Keratinocyte (primary cell): ENCODE measurements around the gene AKAP6. TPM values are rescaled to one million over a fixed set of nuclear protein-coding genes. Genes with fewer than 3 reads are reported as not detected.

Source experiments
- DNase-seq: peaks from one replicate; pipeline ENCODE4 v3.0.0-alpha.2; 2011; ENCODE audit warnings: low read depth, missing footprints, low spot score
- FAIRE-seq: peaks from 2 replicates; lab custom pipeline; 2011; peaks lifted over from hg19 to GRCh38; lab: Jason Lieb, UNC
- H2AFZ ChIP-seq: 2 replicates; pipeline ENCODE4 v1.6.0; 2012; ENCODE audit warnings: low read length, control low read depth, inconsistent platforms; ENCODE audit not compliant: control insufficient read depth
- H3K27ac ChIP-seq: 2 replicates; pipeline ENCODE4 v1.5.1; 2011; ENCODE audit warnings: low read length; ENCODE audit not compliant: control insufficient read depth, insufficient read depth
- H3K27me3 ChIP-seq: 3 replicates; pipeline ENCODE4 v1.6.0; 2011; ENCODE audit warnings: low read length; ENCODE audit not compliant: control insufficient read depth, insufficient read depth; ENCODE audit errors: extremely low read depth
- H3K36me3 ChIP-seq, 2 experiments: 2 replicates in 1 of 2; 3 replicates in 1 of 2; pipeline ENCODE4 v1.5.1; 2011; ENCODE audit warnings: low read length in 2 of 2, mild to moderate bottlenecking in 1 of 2; ENCODE audit not compliant: control insufficient read depth in 2 of 2, insufficient read depth in 2 of 2; ENCODE audit errors: extremely low read depth in 1 of 2
- H3K4me1 ChIP-seq: 3 replicates; pipeline ENCODE4 v1.5.1; 2011; ENCODE audit warnings: low read length; ENCODE audit not compliant: control insufficient read depth, insufficient read depth; ENCODE audit errors: extremely low read depth
- H3K4me2 ChIP-seq: 3 replicates; pipeline ENCODE4 v1.6.0; 2011; ENCODE audit warnings: low read depth, low read length; ENCODE audit not compliant: control insufficient read depth, insufficient read depth; ENCODE audit errors: extremely low read depth
- H3K4me3 ChIP-seq, 3 experiments: fragments of 200-600 bp in 1 of 3; sonication (generic) in 1 of 3; 2 replicates in 2 of 3; 3 replicates in 1 of 3; pipeline ENCODE4 v1.5.1; 2011 to 2016; ENCODE audit warnings: low read length in 3 of 3, mild to moderate bottlenecking in 3 of 3, control low read depth in 2 of 3, inconsistent platforms in 1 of 3, low read depth in 1 of 3, mixed read lengths in 1 of 3, mixed run types in 1 of 3, moderate library complexity in 1 of 3; ENCODE audit not compliant: control insufficient read depth in 2 of 3, insufficient read depth in 2 of 3; ENCODE audit errors: extremely low read depth in 1 of 3
- H3K79me2 ChIP-seq: 2 replicates; pipeline ENCODE4 v1.6.0; 2012; ENCODE audit warnings: low read length; ENCODE audit not compliant: control insufficient read depth, insufficient read depth
- H3K9ac ChIP-seq: 3 replicates; pipeline ENCODE4 v1.6.0; 2011; ENCODE audit warnings: low read length; ENCODE audit not compliant: control insufficient read depth, insufficient read depth; ENCODE audit errors: extremely low read depth
- H3K9me1 ChIP-seq: 3 replicates; pipeline ENCODE4 v1.6.0; 2011; ENCODE audit warnings: low read length; ENCODE audit not compliant: control insufficient read depth, insufficient read depth; ENCODE audit errors: extremely low read depth
- H3K9me3 ChIP-seq: 2 replicates; pipeline ENCODE4 v1.5.1; 2012; ENCODE audit warnings: low read depth, low read length; ENCODE audit not compliant: control insufficient read depth
- H4K20me1 ChIP-seq: 3 replicates; pipeline ENCODE4 v1.6.0; 2011; ENCODE audit warnings: low read length; ENCODE audit not compliant: control insufficient read depth, insufficient read depth; ENCODE audit errors: extremely low read depth
- CTCF ChIP-seq, 3 experiments: IDR thresholded peaks in 1 of 3; conservative IDR thresholded peaks in 1 of 3; optimal IDR thresholded peaks in 1 of 3; 2 replicates in 2 of 3; 3 replicates in 1 of 3; pipeline versions ENCODE3 to v1.5.1; 2011; ENCODE audit warnings: low read length in 3 of 3, mild to moderate bottlenecking in 3 of 3, moderate library complexity in 2 of 3, control low read depth in 1 of 3, inconsistent platforms in 1 of 3; ENCODE audit not compliant: insufficient read depth in 2 of 3; ENCODE audit errors: extremely low read depth in 1 of 3
- EZH2 ChIP-seq: IDR thresholded peaks from one replicate; pipeline ENCODE4 v1.6.1; 2012; ENCODE audit warnings: inconsistent platforms, mild to moderate bottlenecking, low read length, moderate library complexity
- dilution Hi-C: fragments of 300-500 bp; cut with MboI; formaldehyde crosslinking; loops from one replicate; pipeline ENCODE4 v1.7.0; 2020; ENCODE audit warnings: low sequenced_read_pairs; ENCODE audit not compliant: extremely low pct_ligation_motif_present
- polyA plus RNA-seq, 5 experiments: library from polyadenylated mRNA; depleted of rRNA in 3 of 5; stranded (reverse) in 3 of 5; stranded (forward) in 1 of 5; unstranded in 1 of 5; fragments of >200 nt; gene quantifications; 1 replicate in 1 of 5; 2 replicates in 3 of 5; 3 replicates in 1 of 5; pipeline versions ENCODE4 v1.2.1 to v1.2.3, GENCODE V29; 2011 to 2012; ENCODE audit warnings: missing spikeins in 2 of 5, low read depth in 1 of 5, low replicate concordance in 1 of 5

The AKAP6 gene
- polyA plus RNA-seq, 1 donor (not counting 4 experiments of a cell fraction or from before 2014, with no cell fraction given): 2.0 TPM

- H3K9ac ChIP-seq: no peak overlapping the region
- no peak overlapping the region for H2AFZ ChIP-seq
- TF ChIP-seq CTCF (optimal IDR thresholded peaks at IDR 0.05 in 1 of 3, IDR thresholded peaks at IDR 0.05 in 1 of 3, conservative IDR thresholded peaks at IDR 0.05 in 1 of 3; ENCODE audit: extremely low read depth in 1 of 3, insufficient read depth in 2 of 3, low read length in 3 of 3) (no peak), EZH2 (no peak)
- FAIRE-seq: no peak
- DNase-seq: no peak
- H3K27me3 ChIP-seq: no peaks in the 10 kb centered on the region
- H3K4me2 ChIP-seq: no peak overlapping the region
- no peak overlapping the region for H3K27ac ChIP-seq
- H3K9me3 ChIP-seq: no peaks in the 10 kb centered on the region
- dilution Hi-C loops: no loop called here
- no peaks in the 10 kb centered on the region for H3K79me2 ChIP-seq
- H4K20me1 ChIP-seq: no peaks in the 10 kb centered on the region
- H3K4me3 ChIP-seq: no peak overlapping the region
- no peaks in the 10 kb centered on the region for H3K36me3 ChIP-seq
- no peaks in the 10 kb centered on the region for H3K9me1 ChIP-seq
- H3K4me1 ChIP-seq: no peaks in the 10 kb centered on the region
These were observed 368.6 kb downstream of the AKAP6 start for GRCh38 chr14:32697704-32698103.

- Histone ChIP-seq H3K9ac (no peak overlapping the region), H3K27me3 (no peaks in the 10 kb centered on the region), H3K9me1 (no peaks in the 10 kb centered on the region), H2AFZ (no peak overlapping the region), H3K4me3 (no peak overlapping the region), H3K36me3 (no peaks in the 10 kb centered on the region), H3K4me2 (no peak overlapping the region), H4K20me1 (no peaks in the 10 kb centered on the region), H3K4me1 (no peaks in the 10 kb centered on the region), H3K79me2 (no peaks in the 10 kb centered on the region), H3K9me3 (no peaks in the 10 kb centered on the region), H3K27ac (no peak overlapping the region)
- FAIRE-seq: no peak
- DNase-seq: no peak
- dilution Hi-C loops: no loop called here
- TF ChIP-seq CTCF (optimal IDR thresholded peaks at IDR 0.05 in 1 of 3, IDR thresholded peaks at IDR 0.05 in 1 of 3, conservative IDR thresholded peaks at IDR 0.05 in 1 of 3; ENCODE audit: extremely low read depth in 1 of 3, insufficient read depth in 2 of 3, low read length in 3 of 3) (no peak), EZH2 (no peak)
These were observed 369.7 kb downstream of the AKAP6 start for GRCh38 chr14:32698831-32699230.
